K562 (cell line): ENCODE measurements around the gene TMEM205. TPM values are rescaled to one million over a fixed set of nuclear protein-coding genes. Genes with fewer than 3 reads are reported as not detected.

Experiments used
- ARID4B ChIP-seq: sonication (generic); formaldehyde crosslinking; IDR thresholded peaks from 2 replicates; pipeline ENCODE4 v1.8.0; 2022; ENCODE audit warnings: mild to moderate bottlenecking, missing genetic modification reagents
- CHD4 ChIP-seq: fragments of 200-600 bp; sonication (generic); IDR thresholded peaks from 3 replicates; pipeline ENCODE4 v1.6.1; 2012; ENCODE audit warnings: low read depth, mild to moderate bottlenecking, mixed read lengths, low read length, inconsistent platforms; ENCODE audit not compliant: insufficient read depth, insufficient replicate concordance, poor library complexity, severe bottlenecking
- ILF3 ChIP-seq: fragments of 450-650 bp; IDR thresholded peaks from 2 replicates; pipeline ENCODE4 v1.6.1; 2018; ENCODE audit warnings: antibody characterized with exemption, mild to moderate bottlenecking, moderate library complexity, borderline replicate concordance
- KHSRP ChIP-seq: fragments of 450-650 bp; IDR thresholded peaks from 2 replicates; pipeline ENCODE4 v1.6.1; 2017
- MXD1 ChIP-seq: fragments of 250-450 bp; sonication (Bioruptor Pico); IDR thresholded peaks from 2 replicates; pipeline ENCODE4 v1.8.0; 2021; ENCODE audit warnings: borderline replicate concordance, mild to moderate bottlenecking, moderate library complexity; ENCODE audit not compliant: poor library complexity, severe bottlenecking
- NCOA1 ChIP-seq: fragments of 450-650 bp; IDR thresholded peaks from 2 replicates; pipeline ENCODE4 v1.6.1; 2016; ENCODE audit warnings: low read depth
- POLR3G ChIP-seq: IDR thresholded peaks from 2 replicates; pipeline ENCODE4 v1.6.1; 2011; ENCODE audit not compliant: insufficient read length, insufficient replicate concordance; ENCODE audit errors: extremely low read depth
- RFX7 ChIP-seq: fragments of 250-450 bp; sonication (Bioruptor Pico); IDR thresholded peaks from 2 replicates; pipeline ENCODE4 v1.5.1; 2021; ENCODE audit warnings: mild to moderate bottlenecking
- TCF7L2 ChIP-seq: fragments of 150-350 bp; IDR thresholded peaks from 2 replicates; pipeline ENCODE4 v1.6.1; 2016; ENCODE audit warnings: low read depth, mild to moderate bottlenecking, low read length, moderate library complexity
- USF1 ChIP-seq: sonication (generic); formaldehyde crosslinking; IDR thresholded peaks from 2 replicates; pipeline ENCODE4 v1.9.0; 2022; ENCODE audit warnings: mild to moderate bottlenecking, missing genetic modification reagents
- ZBTB33 ChIP-seq: sonication (generic); formaldehyde crosslinking; IDR thresholded peaks from 2 replicates; pipeline ENCODE4 v1.8.1; 2023; ENCODE audit warnings: mild to moderate bottlenecking, missing genetic modification reagents
- ZFP30 ChIP-seq: fragments of 250-450 bp; sonication (Bioruptor Pico); IDR thresholded peaks from 2 replicates; pipeline ENCODE4 v1.8.0; 2022; ENCODE audit warnings: moderate library complexity, mild to moderate bottlenecking, inconsistent platforms, borderline replicate concordance
- ZNF699 ChIP-seq: fragments of 250-450 bp; sonication (Bioruptor Pico); IDR thresholded peaks from 2 replicates; pipeline ENCODE4 v1.8.0; 2021; ENCODE audit warnings: mild to moderate bottlenecking, moderate library complexity; ENCODE audit not compliant: insufficient replicate concordance
- polyA plus RNA-seq, 8 experiments: library from polyadenylated mRNA; depleted of rRNA in 4 of 8; stranded (reverse) in 5 of 8; unstranded in 3 of 8; fragments of >200 nt; fragmentation: Nextera tagmentation in 2 of 8; fragmentation: Illumina TruSeq in 1 of 8; extraction: Ambion mirVana in 2 of 8; extraction: Trizol in 1 of 8; gene quantifications; 2 replicates each; pipeline versions ENCODE4 v1.2.1 to v1.2.3, GENCODE V29; 2011 to 2014; ENCODE audit warnings: inconsistent platforms in 1 of 8, missing spikeins in 1 of 8
- total RNA-seq, 7 experiments: library from RNA; depleted of rRNA in 6 of 7; stranded (reverse); fragments of >200 nt in 6 of 7; fragmentation: Illumina TruSeq in 2 of 7; extraction: Trizol in 2 of 7; gene quantifications; 2 replicates each; pipeline versions ENCODE4 v1.2.1 to v1.2.3, GENCODE V29; 2011 to 2021; ENCODE audit warnings: low replicate concordance in 1 of 7

TMEM205 gene
- total and polyA plus RNA-seq, 9 of the 15 experiments (the other 6 are each of a cell fraction or from before 2014, with no cell fraction given), result 21.3 to 81.5 (median 44.1) TPM

GRCh38 chr19:11374433-11375142 lies 28.5 kb upstream of the TMEM205 start, which contains the start of gene SWSAP1 (continued):
- TF ChIP-seq USF1 (CRISPR knock-in tag) (peak; percentile 63), POLR3G (no peak), ARID4B (CRISPR knock-in tag) (peak; percentile 84; the same call in 1 of the 2 replicates), MXD1 (CRISPR knock-in tag) (no peak), TCF7L2 (no peak), ZBTB33 (peak; percentile 62), KHSRP (no peak), ILF3 (no peak), ZNF699 (CRISPR knock-in tag) (no peak), RFX7 (CRISPR knock-in tag) (no peak), ZFP30 (CRISPR knock-in tag) (no peak), NCOA1 (0 out of 2 replicates have a peak, but pooled peaks have one; percentile 8), CHD4 (no peak)
